Amniotic epithelial cell (primary cell): ENCODE results near the gene DLL4.

Experiments
- DNase-seq: peaks from one replicate; pipeline ENCODE4 v3.0.0-alpha.2; 2010; ENCODE audit warnings: low read depth

DLL4 gene

GRCh38 chr15:40926659-40927494 lies 2.3 kb upstream of the DLL4 start:
- DNase-seq = no peak

GRCh38 chr15:40927495-40927872 lies 1.7 kb upstream of the DLL4 start:
- no peak for DNase-seq

GRCh38 chr15:40927873-40928806 lies 1.0 kb upstream of the DLL4 start:
- DNase-seq = no peak

DNA sequence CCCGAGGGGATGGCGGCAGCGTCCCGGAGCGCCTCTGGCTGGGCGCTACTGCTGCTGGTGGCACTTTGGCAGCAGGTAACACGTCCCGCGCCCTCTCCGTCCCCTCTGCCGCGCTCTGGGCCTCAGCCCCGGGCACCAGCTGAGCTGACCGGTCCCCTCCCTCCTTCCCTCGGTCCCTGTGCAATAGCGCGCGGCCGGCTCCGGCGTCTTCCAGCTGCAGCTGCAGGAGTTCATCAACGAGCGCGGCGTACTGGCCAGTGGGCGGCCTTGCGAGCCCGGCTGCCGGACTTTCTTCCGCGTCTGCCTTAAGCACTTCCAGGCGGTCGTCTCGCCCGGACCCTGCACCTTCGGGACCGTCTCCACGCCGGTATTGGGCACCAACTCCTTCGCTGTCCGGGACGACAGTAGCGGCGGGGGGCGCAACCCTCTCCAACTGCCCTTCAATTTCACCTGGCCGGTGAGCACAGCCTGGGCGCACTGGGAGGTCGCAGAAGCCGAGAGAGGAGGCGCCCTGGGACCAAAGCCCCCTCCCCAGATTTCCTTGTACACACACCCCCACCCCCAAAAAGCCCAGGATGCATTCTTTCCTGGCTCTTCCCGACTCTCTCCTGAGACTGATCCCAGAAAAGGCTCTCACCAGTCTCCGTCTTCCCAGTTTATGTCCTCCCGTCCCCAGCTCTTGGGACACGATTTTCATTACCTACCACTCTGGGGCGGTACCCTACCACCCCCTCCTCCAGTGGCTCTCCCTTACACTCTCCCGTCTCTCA lies 705 bp downstream of the DLL4 start:
- DNase-seq = peak; percentile 52

GRCh38 chr15:40930430-40931299 lies 1.5 kb downstream of the DLL4 start:
- no peak for DNase-seq

GRCh38 chr15:40931300-40932142 lies 2.4 kb downstream of the DLL4 start:
- no peak for DNase-seq

- no peak for DNase-seq
These were observed 3.0 kb downstream of the DLL4 start for GRCh38 chr15:40932156-40932555.

GRCh38 chr15:40932649-40933516 lies 3.7 kb downstream of the DLL4 start:
- DNase-seq = no peak

DNA sequence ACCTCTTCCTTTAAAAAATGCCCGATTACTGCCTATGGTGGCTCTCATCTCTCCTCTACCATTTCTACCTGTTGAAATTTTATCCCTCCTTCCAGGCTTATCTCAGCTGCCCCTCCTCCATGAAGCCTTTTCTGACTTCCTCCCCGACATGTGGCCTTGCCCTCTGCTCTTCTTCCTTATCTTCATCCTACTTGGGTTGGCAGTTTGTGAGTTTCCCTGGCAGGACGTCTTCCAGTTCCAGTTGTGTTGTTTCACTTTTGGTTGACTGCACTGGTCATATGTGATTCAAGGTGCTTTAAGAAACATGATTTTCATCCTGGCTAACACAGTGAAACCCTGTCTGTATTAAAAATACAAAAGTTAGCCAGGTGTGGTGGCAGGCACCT lies 4.4 kb downstream of the DLL4 start:
- no peak for DNase-seq

DNA sequence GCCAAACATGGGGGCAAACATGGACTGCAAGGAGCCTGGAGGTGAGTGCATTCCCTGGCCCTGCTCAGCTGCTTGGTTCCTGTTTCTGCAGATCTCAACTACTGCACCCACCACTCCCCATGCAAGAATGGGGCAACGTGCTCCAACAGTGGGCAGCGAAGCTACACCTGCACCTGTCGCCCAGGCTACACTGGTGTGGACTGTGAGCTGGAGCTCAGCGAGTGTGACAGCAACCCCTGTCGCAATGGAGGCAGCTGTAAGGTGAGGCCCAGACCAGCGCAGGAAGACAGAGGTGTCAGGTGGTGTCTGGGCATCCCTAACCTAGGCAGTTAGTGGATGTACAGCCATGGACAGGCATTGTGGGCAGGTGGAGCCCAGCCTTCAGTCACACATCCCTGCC lies 5.3 kb downstream of the DLL4 start:
- DNase-seq = no peak

DNA sequence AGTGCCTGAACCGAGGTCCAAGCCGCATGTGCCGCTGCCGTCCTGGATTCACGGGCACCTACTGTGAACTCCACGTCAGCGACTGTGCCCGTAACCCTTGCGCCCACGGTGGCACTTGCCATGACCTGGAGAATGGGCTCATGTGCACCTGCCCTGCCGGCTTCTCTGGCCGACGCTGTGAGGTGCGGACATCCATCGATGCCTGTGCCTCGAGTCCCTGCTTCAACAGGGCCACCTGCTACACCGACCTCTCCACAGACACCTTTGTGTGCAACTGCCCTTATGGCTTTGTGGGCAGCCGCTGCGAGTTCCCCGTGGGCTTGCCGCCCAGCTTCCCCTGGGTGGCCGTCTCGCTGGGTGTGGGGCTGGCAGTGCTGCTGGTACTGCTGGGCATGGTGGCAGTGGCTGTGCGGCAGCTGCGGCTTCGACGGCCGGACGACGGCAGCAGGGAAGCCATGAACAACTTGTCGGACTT lies 7.1 kb downstream of the DLL4 start:
- DNase-seq = no peak

- peak; percentile 70 for DNase-seq
These were observed 7.8 kb downstream of the DLL4 start for GRCh38 chr15:40936709-40937666.

DNA sequence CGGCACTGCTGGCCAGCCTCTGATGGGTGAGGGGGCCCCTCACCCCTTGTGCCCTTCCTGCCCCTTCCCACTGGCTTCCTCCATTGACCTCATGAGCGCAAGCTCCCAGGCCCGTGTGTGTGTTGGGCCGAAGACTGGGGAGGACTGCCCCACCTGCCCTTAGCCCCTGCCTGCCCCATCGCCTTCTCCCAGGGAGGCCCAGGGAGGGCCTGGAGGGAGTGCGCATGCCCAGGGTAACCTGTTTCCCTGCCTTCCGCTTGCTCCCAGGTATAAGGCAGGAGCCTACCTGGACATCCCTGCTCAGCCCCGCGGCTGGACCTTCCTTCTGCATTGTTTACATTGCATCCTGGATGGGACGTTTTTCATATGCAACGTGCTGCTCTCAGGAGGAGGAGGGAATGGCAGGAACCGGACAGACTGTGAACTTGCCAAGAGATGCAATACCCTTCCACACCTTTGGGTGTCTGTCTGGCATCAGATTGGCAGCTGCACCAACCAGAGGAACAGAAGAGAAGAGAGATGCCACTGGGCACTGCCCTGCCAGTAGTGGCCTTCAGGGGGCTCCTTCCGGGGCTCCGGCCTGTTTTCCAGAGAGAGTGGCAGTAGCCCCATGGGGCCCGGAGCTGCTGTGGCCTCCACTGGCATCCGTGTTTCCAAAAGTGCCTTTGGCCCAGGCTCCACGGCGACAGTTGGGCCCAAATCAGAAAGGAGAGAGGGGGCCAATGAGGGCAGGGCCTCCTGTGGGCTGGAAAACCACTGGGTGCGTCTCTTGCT lies 8.8 kb downstream of the DLL4 start:
- DNase-seq = peak; percentile 47

GRCh38 chr15:40938536-40938870 lies 9.4 kb downstream of the DLL4 start:
- DNase-seq = no peak

GRCh38 chr15:40940296-40940801 lies 11.2 kb downstream of the DLL4 start:
- no peak for DNase-seq

DNA sequence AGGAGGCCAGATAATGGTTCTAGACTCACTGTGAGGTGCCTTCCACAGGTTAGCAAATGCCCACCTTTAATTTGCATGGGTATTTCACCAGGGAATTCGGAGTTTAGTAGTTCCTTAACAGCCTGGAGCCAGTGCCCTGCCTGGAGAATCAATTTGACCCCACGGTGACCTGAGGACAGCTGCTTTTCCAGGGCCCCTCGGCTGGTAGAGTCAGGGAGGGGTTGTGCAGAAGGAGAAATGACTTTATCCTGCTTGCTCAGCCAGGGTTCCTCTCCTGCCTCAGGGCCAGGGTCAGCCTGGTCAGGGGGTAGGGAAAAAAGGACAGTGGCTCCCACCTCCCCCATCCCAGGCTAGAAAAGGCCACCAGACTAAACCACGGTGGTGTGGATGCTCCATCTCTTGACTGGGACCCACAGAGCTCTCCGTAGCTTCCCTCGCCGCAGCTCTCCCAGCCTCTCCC lies 12.0 kb downstream of the DLL4 start:
- DNase-seq = no peak
